Peyer's patch (tissue), 4 donors: Measurements from ENCODE around the gene OXTR.

Experiments
- POLR2A ChIP-seq, 2 donors: fragments of 450-650 bp; IDR thresholded peaks; one replicate each; pipeline ENCODE4 v1.5.1; 2017; ENCODE audit warnings: antibody characterized with exemption in 2 of 2, mild to moderate bottlenecking in 2 of 2, moderate library complexity in 2 of 2
- TF ChIP-seq, protein P1 (sequence below), 6 experiments: fragments of 450-650 bp in 4 of 6; fragments of 200-600 bp in 2 of 6; sonication (generic) in 1 of 6; IDR thresholded peaks; one replicate each; pipeline ENCODE4 v1.5.1; 2017 to 2019; ENCODE audit warnings: antibody characterized with exemption in 6 of 6, mild to moderate bottlenecking in 3 of 6, moderate library complexity in 1 of 6

DNA sequence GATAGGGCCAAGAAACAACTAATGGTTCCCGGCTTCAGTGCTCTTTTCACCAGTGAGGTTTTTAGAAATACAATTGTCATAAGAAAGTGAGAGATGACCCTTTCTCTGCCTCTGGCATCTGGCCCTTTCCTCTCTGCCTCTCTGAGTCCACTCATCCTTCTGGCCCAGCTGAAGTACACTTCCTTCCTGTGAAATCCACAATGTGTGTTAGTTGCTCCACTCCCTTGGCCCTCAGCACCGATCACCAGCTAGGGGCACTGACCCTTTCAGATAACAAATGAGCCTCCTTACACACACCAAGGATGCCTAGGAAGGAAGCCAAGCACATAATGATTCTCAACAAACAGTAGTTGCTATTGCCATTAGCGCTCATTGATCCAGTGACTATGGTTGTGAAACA, 38.8 kb downstream of the OXTR start:
- TF ChIP-seq, protein P1, sequence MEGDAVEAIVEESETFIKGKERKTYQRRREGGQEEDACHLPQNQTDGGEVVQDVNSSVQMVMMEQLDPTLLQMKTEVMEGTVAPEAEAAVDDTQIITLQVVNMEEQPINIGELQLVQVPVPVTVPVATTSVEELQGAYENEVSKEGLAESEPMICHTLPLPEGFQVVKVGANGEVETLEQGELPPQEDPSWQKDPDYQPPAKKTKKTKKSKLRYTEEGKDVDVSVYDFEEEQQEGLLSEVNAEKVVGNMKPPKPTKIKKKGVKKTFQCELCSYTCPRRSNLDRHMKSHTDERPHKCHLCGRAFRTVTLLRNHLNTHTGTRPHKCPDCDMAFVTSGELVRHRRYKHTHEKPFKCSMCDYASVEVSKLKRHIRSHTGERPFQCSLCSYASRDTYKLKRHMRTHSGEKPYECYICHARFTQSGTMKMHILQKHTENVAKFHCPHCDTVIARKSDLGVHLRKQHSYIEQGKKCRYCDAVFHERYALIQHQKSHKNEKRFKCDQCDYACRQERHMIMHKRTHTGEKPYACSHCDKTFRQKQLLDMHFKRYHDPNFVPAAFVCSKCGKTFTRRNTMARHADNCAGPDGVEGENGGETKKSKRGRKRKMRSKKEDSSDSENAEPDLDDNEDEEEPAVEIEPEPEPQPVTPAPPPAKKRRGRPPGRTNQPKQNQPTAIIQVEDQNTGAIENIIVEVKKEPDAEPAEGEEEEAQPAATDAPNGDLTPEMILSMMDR (IDR thresholded peaks at IDR 0.05): no peak
- TF ChIP-seq POLR2A (IDR thresholded peaks at IDR 0.05): no peak
